ENCODE data around the gene ZSWIM2. TPM values are rescaled to one million over a fixed set of nuclear protein-coding genes. Genes with fewer than 3 reads are reported as not detected.
"Not testable (repeated sequence)": the region's sequence is repeated elsewhere in the genome, so short reads cannot be mapped to it uniquely, and the experiment has no call there.

The ZSWIM2 gene, protein sequence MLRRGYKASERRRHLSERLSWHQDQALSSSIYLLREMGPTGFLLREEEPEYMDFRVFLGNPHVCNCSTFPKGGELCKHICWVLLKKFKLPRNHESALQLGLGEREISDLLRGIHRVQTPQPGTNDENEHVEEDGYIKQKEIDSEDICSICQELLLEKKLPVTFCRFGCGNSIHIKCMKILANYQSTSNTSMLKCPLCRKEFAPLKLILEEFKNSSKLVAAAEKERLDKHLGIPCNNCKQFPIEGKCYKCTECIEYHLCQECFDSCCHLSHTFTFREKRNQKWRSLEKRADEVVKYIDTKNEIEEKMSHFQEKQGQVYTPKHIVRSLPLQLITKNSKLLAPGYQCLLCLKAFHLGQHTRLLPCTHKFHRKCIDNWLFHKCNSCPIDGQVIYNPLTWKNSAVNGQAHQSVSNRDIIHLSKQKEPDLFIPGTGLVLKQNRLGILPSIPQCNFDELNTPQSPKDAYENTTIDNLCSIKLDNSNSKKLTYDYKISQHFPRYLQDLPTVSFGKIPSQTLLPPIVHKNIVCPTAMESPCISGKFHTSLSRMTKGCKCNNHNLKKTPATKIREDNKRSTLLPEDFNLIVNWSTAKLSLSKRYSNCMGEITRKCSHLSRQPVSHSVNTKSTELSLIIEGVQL
- 0.86 TPM in 1 of 2 replicates, not detected in the other for polyA plus RNA-seq
- not detected in 2 replicates for polyA minus RNA-seq

DNA sequence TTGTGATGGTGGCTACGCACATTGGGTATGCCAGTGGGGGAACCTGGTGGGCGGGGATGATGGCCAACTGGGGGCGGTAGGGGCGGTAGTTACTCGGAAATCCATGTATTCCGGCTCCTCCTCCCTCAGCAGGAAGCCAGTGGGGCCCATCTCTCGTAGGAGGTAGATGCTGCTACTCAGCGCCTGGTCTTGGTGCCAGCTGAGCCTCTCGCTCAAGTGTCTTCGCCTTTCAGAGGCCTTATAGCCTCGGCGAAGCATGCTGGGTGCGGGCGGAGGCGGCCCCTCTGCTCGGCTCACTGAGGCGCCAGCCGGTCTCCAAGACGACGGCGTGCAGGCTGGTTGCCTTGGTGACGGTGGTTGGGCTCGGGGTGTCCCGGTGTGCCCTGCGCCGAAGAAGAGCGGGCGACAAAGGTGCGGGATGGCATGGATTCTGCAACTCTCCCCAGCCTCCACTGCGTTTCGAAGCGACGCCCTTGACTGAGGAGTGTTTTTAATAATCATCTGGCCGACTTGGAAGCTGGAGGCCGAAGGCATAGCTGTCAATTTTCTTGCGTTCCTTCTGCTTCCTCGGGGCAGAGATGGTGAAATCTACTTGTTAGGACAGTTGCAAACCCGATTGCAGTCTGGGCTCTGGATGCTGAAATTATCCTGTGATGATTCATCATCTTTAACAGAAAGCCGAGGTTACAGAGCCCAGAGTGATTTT is at the start of gene ZSWIM2:
Gene ZSWIM2, minus strand, starts transcription at position 298 of the 706 bp plus-strand sequence. Its CDS starts 40 bp downstream, at position 258.
- Histone ChIP-seq H3K4me2 (ENCODE audit: low read length) (no peak within 1 kb of the TSS), H3K9me2 (ENCODE audit: insufficient read depth, low read length) (no peaks in the 10 kb centered on the region), H2AFZ (ENCODE audit: low read depth, low read length) (peak within 1 kb of the TSS; percentile 52), H3K9me3 (ENCODE audit: low read length) (no peaks in the 10 kb centered on the region), H3K27ac (ENCODE audit: low read length) (peak within 1 kb of the TSS; percentile 62), H3K36me3 (ENCODE audit: insufficient read depth, low read length) (no peaks in the 10 kb centered on the region), H3K27me3 (ENCODE audit: insufficient read depth, low read depth, low read length) (no peaks in the 10 kb centered on the region), H4K20me1 (ENCODE audit: insufficient read depth) (no peaks in the 10 kb centered on the region), H3F3A (ENCODE audit: insufficient read depth, low read length, poor library complexity, severe bottlenecking) (no peaks in the 10 kb centered on the region), H3K4me3 (ENCODE audit: low read length) (peak within 1 kb of the TSS; percentile 65), H3K79me2 (replicated peaks; ENCODE audit: insufficient read depth, low read length) (no peaks in the 10 kb centered on the region), H3K9ac (ENCODE audit: low read length) (peak within 1 kb of the TSS; percentile 52)
- TF ChIP-seq SMC3 (conservative IDR thresholded peaks at IDR 0.05; ENCODE audit: poor library complexity): peak; percentile 41
- peak; percentile 88 for TF ChIP-seq MXI1 (conservative IDR thresholded peaks at IDR 0.05; ENCODE audit: poor library complexity, severe bottlenecking)
- TF ChIP-seq EZH2 (IDR thresholded peaks at IDR 0.05; ENCODE audit: borderline replicate concordance, insufficient read depth, low read length, poor library complexity, severe bottlenecking): no peak
- TF ChIP-seq, protein P1, sequence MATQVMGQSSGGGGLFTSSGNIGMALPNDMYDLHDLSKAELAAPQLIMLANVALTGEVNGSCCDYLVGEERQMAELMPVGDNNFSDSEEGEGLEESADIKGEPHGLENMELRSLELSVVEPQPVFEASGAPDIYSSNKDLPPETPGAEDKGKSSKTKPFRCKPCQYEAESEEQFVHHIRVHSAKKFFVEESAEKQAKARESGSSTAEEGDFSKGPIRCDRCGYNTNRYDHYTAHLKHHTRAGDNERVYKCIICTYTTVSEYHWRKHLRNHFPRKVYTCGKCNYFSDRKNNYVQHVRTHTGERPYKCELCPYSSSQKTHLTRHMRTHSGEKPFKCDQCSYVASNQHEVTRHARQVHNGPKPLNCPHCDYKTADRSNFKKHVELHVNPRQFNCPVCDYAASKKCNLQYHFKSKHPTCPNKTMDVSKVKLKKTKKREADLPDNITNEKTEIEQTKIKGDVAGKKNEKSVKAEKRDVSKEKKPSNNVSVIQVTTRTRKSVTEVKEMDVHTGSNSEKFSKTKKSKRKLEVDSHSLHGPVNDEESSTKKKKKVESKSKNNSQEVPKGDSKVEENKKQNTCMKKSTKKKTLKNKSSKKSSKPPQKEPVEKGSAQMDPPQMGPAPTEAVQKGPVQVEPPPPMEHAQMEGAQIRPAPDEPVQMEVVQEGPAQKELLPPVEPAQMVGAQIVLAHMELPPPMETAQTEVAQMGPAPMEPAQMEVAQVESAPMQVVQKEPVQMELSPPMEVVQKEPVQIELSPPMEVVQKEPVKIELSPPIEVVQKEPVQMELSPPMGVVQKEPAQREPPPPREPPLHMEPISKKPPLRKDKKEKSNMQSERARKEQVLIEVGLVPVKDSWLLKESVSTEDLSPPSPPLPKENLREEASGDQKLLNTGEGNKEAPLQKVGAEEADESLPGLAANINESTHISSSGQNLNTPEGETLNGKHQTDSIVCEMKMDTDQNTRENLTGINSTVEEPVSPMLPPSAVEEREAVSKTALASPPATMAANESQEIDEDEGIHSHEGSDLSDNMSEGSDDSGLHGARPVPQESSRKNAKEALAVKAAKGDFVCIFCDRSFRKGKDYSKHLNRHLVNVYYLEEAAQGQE (IDR thresholded peaks at IDR 0.05; ENCODE audit: borderline replicate concordance): no peak
- peak; percentile 59 for TF ChIP-seq POLR2AphosphoS5 (IDR thresholded peaks at IDR 0.05)
- peak; percentile 60 for TF ChIP-seq TAF1 (IDR thresholded peaks at IDR 0.05; ENCODE audit: low read depth)
- TF ChIP-seq, protein P2, sequence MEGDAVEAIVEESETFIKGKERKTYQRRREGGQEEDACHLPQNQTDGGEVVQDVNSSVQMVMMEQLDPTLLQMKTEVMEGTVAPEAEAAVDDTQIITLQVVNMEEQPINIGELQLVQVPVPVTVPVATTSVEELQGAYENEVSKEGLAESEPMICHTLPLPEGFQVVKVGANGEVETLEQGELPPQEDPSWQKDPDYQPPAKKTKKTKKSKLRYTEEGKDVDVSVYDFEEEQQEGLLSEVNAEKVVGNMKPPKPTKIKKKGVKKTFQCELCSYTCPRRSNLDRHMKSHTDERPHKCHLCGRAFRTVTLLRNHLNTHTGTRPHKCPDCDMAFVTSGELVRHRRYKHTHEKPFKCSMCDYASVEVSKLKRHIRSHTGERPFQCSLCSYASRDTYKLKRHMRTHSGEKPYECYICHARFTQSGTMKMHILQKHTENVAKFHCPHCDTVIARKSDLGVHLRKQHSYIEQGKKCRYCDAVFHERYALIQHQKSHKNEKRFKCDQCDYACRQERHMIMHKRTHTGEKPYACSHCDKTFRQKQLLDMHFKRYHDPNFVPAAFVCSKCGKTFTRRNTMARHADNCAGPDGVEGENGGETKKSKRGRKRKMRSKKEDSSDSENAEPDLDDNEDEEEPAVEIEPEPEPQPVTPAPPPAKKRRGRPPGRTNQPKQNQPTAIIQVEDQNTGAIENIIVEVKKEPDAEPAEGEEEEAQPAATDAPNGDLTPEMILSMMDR (IDR thresholded peaks at IDR 0.05; ENCODE audit: poor library complexity, severe bottlenecking): no peak
- TF ChIP-seq RAD21 (conservative IDR thresholded peaks at IDR 0.05): peak; percentile 37
- peak; percentile 56 for TF ChIP-seq EP300 (conservative IDR thresholded peaks at IDR 0.05; ENCODE audit: poor library complexity, severe bottlenecking)

DNA sequence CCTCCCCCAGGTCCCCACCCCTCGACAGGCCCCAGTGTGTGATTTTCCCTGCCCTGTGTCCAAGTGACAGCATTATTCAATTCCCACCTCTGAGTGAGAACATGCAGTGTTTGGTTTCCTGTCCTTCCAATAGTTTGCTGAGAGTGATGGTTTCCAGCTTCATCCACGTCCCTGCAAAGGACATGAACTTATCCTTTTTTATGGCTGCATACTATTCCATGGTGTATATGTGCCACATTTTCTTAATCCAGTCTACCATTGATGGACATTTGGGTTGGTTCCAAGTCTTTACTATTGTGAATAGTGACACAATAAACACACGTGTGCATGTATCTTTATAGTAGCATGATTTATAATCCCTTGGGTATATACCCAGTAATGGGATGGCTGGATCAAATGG is 47.2 kb upstream of the ZSWIM2 start:
- H3K27me3 ChIP-seq (ENCODE audit: insufficient read depth, low read depth, low read length); H3K9me2 ChIP-seq (ENCODE audit: insufficient read depth, low read length); H3K36me3 ChIP-seq (ENCODE audit: insufficient read depth, low read length); H3K4me3 ChIP-seq (ENCODE audit: low read length); H3F3A ChIP-seq (ENCODE audit: insufficient read depth, low read length, poor library complexity, severe bottlenecking); H4K20me1 ChIP-seq (ENCODE audit: insufficient read depth); H3K79me2 ChIP-seq (replicated peaks; ENCODE audit: insufficient read depth, low read length); H3K9me3 ChIP-seq (ENCODE audit: low read length); H3K4me2 ChIP-seq (ENCODE audit: low read length); H3K27ac ChIP-seq (ENCODE audit: low read length); H2AFZ ChIP-seq (ENCODE audit: low read depth, low read length); H3K9ac ChIP-seq (ENCODE audit: low read length): not testable (repeated sequence)
